Measurements from ENCODE around the gene MRPS25.

GRCh38 chr3:15069441-15069840 lies 4.3 kb upstream of the MRPS25 start:
- TF ChIP-seq, protein P1, sequence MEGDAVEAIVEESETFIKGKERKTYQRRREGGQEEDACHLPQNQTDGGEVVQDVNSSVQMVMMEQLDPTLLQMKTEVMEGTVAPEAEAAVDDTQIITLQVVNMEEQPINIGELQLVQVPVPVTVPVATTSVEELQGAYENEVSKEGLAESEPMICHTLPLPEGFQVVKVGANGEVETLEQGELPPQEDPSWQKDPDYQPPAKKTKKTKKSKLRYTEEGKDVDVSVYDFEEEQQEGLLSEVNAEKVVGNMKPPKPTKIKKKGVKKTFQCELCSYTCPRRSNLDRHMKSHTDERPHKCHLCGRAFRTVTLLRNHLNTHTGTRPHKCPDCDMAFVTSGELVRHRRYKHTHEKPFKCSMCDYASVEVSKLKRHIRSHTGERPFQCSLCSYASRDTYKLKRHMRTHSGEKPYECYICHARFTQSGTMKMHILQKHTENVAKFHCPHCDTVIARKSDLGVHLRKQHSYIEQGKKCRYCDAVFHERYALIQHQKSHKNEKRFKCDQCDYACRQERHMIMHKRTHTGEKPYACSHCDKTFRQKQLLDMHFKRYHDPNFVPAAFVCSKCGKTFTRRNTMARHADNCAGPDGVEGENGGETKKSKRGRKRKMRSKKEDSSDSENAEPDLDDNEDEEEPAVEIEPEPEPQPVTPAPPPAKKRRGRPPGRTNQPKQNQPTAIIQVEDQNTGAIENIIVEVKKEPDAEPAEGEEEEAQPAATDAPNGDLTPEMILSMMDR (IDR thresholded peaks at IDR 0.05; ENCODE audit: poor library complexity, severe bottlenecking) = no peak
- TF ChIP-seq EP300 (conservative IDR thresholded peaks at IDR 0.05; ENCODE audit: poor library complexity, severe bottlenecking) (no peak), TAF1 (IDR thresholded peaks at IDR 0.05; ENCODE audit: low read depth) (no peak), RAD21 (conservative IDR thresholded peaks at IDR 0.05) (no peak)
